Right renal cortex interstitium (tissue), 3 donors: ENCODE measurements around the gene CSNK1G2. TPM values are rescaled to one million over a fixed set of nuclear protein-coding genes. Genes with fewer than 3 reads are reported as not detected.

Experiments
- DNase-seq, 3 donors: peaks; one replicate each; pipeline ENCODE4 v3.0.0-alpha.2; 2013; ENCODE audit warnings: low read depth in 3 of 3, low spot score in 2 of 3
- polyA plus RNA-seq, 3 donors: library from polyadenylated mRNA; unstranded; fragments of 120-200 nt; gene quantifications; one replicate each; pipeline ENCODE4 v1.2.1, GENCODE V29; 2013; ENCODE audit not compliant: insufficient read length in 3 of 3

The CSNK1G2 gene
- polyA plus RNA-seq, 3 donors = 46.7 to 53.9 (median 51.6) TPM

- DNase-seq = no peak
These were observed 2.7 kb downstream of the CSNK1G2 start for GRCh38 chr19:1943661-1944087.

GRCh38 chr19:1944088-1944915 is 3.3 kb downstream of the CSNK1G2 start:
- no peak for DNase-seq

GRCh38 chr19:1944916-1945561 is 4.1 kb downstream of the CSNK1G2 start:
- DNase-seq = no peak

- DNase-seq = no peak
These were observed 4.9 kb downstream of the CSNK1G2 start for GRCh38 chr19:1945899-1946298.

- no peak for DNase-seq
These were observed 6.8 kb downstream of the CSNK1G2 start for GRCh38 chr19:1947651-1948209.

GRCh38 chr19:1949304-1950101 is 8.5 kb downstream of the CSNK1G2 start:
- DNase-seq = no peak

GRCh38 chr19:1950640-1951039 is 9.7 kb downstream of the CSNK1G2 start:
- no peak for DNase-seq

GRCh38 chr19:1952635-1953034 is 11.7 kb downstream of the CSNK1G2 start:
- no peak for DNase-seq

GRCh38 chr19:1953037-1953436 is 12.1 kb downstream of the CSNK1G2 start:
- no peak for DNase-seq

GRCh38 chr19:1953441-1954094 is 12.6 kb downstream of the CSNK1G2 start:
- no peak for DNase-seq

GRCh38 chr19:1954532-1954933 is 13.6 kb downstream of the CSNK1G2 start:
- DNase-seq = no peak

- no peak for DNase-seq
These were observed 14.5 kb downstream of the CSNK1G2 start for GRCh38 chr19:1955171-1956121.

- no peak for DNase-seq
These were observed 15.1 kb downstream of the CSNK1G2 start for GRCh38 chr19:1956122-1956494.

GRCh38 chr19:1956868-1957492 is 16.0 kb downstream of the CSNK1G2 start:
- no peak for DNase-seq

- no peak for DNase-seq
These were observed 16.7 kb downstream of the CSNK1G2 start for GRCh38 chr19:1957562-1958248.

- no peak for DNase-seq
These were observed 19.1 kb downstream of the CSNK1G2 start for GRCh38 chr19:1959928-1960589.

- no peak for DNase-seq
These were observed 20.3 kb downstream of the CSNK1G2 start for GRCh38 chr19:1961000-1961883.
